ENCODE data around the gene KRT16. TPM values are rescaled to one million over a fixed set of nuclear protein-coding genes. Genes with fewer than 3 reads are reported as not detected.
A peak's percentile ranks its signal among the peaks of the same experiment; 100 is the strongest.

Gene KRT16
- total RNA-seq, 1 experiment from 2014 or later, result not detected

- Histone ChIP-seq H2BK20ac (ENCODE audit: low read depth, low read length, poor library complexity, severe bottlenecking) (no peak overlapping the region), H3K27ac (ENCODE audit: insufficient read length, low read depth, low read length) (no peak overlapping the region), H3K56ac (ENCODE audit: insufficient read length, low read depth, low read length) (no peak overlapping the region), H3K79me1 (ENCODE audit: insufficient read depth, low read depth, low read length, poor library complexity, severe bottlenecking) (no peaks in the 10 kb centered on the region), H4K8ac (replicated peaks; ENCODE audit: insufficient read length, low read depth, low read length) (no peak overlapping the region), H3K23me2 (ENCODE audit: insufficient read length, low read depth, low read length, poor library complexity, severe bottlenecking) (no peaks in the 10 kb centered on the region), H3K27me3 (ENCODE audit: insufficient read depth, low read length) (no peaks in the 10 kb centered on the region), H3K23ac (ENCODE audit: insufficient read length, low read depth, low read length) (no peak overlapping the region), H3K14ac (ENCODE audit: insufficient read depth, low read length) (no peak overlapping the region; the same call in 1 of the 2 replicates), H3K4me1 (ENCODE audit: insufficient read depth, low read length) (no peaks in the 10 kb centered on the region), H3K4ac (ENCODE audit: low read depth, low read length) (no peak overlapping the region), H3K4me2 (ENCODE audit: insufficient read depth, insufficient read length, low read length) (no peak overlapping the region), H2BK12ac (ENCODE audit: insufficient read length, low read depth, low read length) (no peak overlapping the region), H4K5ac (ENCODE audit: insufficient read length, low read depth, low read length) (no peak overlapping the region), H4K20me1 (ENCODE audit: control insufficient read depth, insufficient read depth, insufficient read length) (no peaks in the 10 kb centered on the region), H2BK5ac (ENCODE audit: insufficient read length, low read length) (no peak overlapping the region), H2AK5ac (ENCODE audit: insufficient read length, low read length) (no peak overlapping the region), H3K18ac (ENCODE audit: insufficient read length, low read depth, low read length) (no peak overlapping the region), H2BK120ac (ENCODE audit: low read depth, low read length, poor library complexity, severe bottlenecking) (no peak overlapping the region), H3K79me2 (ENCODE audit: insufficient read depth, low read length) (no peaks in the 10 kb centered on the region), H4K91ac (ENCODE audit: insufficient read length, low read depth, low read length) (no peak overlapping the region), H3K9me3 (ENCODE audit: control insufficient read depth, low read depth, low read length) (no peaks in the 10 kb centered on the region), H2AFZ (ENCODE audit: low read length) (no peak overlapping the region), H3K9ac (ENCODE audit: extremely low read depth, insufficient read length, low read length) (no peak overlapping the region), H3T11ph (ENCODE audit: low read length) (no peak overlapping the region), H2BK15ac (ENCODE audit: low read depth, low read length) (no peak overlapping the region)
- TF ChIP-seq CTCF (conservative IDR thresholded peaks at IDR 0.05), result no peak
- no peak for DNase-seq
- Mint-ChIP-seq H3K4me3 (no peak overlapping the region), H3K27me3 (ENCODE audit: low read depth) (peaks cover 3% of the 10 kb centered on the region), H3K4me1 (peaks cover 4 to 7% of the 10 kb centered on the region in 2 experiments), H3K36me3 (ENCODE audit: insufficient read depth in 1 of 3, low read depth in 3 of 3) (no peaks in the 10 kb centered on the region; a peak in 1 of 7 replicates), H3K9me3 (no peaks in the 10 kb centered on the region), H3K27ac (peak overlapping the region in 1 of 3 experiments; percentile 27; a peak in 1 of 7 replicates)
- no CpG with 5 or more reads among the region's 14 CpGs for WGBS (ENCODE audit: extremely low coverage, insufficient read length, low lambda C conversion rate)
Measured at GRCh38 chr17:41653892-41654677, 41.5 kb upstream of the KRT16 start.
